GM12864 (cell line): ENCODE data around the gene MACIR.

ENCODE experiments used
- DNase-seq: peaks from one replicate; pipeline ENCODE4 v3.0.0-alpha.2; 2011; ENCODE audit warnings: low read depth
- H3K4me3 ChIP-seq: 2 replicates; pipeline ENCODE4 v1.5.1; 2011; ENCODE audit warnings: mild to moderate bottlenecking, low read depth, low read length, control low read depth
- TF ChIP-seq, protein P1 (sequence below): IDR thresholded peaks from 2 replicates; pipeline ENCODE4 v1.5.1; 2011; ENCODE audit warnings: low read depth, mild to moderate bottlenecking, moderate library complexity, low read length, control low read depth, inconsistent platforms; ENCODE audit errors: missing control alignments

The MACIR gene

DNA sequence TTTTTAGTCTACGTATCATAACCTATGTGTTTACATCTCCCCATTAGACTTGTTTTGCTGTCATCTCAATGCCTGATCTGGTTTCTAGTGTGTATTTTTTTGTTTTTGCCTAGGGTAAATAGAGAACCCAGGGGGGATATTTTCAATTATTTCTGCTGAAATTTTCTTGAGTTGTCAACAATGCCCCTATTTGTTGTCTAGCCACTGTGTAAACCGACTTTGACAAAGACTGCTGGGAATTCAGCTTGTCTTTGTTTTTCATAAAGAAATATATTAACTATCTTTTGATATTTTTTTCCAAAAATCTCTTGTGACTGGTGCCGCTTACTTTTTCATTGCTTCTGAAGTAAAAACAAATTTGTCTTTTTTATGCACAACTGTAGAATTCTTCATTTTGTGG is 28.1 kb downstream of the MACIR start:
- no peak overlapping the region for H3K4me3 ChIP-seq
- TF ChIP-seq, protein P1, sequence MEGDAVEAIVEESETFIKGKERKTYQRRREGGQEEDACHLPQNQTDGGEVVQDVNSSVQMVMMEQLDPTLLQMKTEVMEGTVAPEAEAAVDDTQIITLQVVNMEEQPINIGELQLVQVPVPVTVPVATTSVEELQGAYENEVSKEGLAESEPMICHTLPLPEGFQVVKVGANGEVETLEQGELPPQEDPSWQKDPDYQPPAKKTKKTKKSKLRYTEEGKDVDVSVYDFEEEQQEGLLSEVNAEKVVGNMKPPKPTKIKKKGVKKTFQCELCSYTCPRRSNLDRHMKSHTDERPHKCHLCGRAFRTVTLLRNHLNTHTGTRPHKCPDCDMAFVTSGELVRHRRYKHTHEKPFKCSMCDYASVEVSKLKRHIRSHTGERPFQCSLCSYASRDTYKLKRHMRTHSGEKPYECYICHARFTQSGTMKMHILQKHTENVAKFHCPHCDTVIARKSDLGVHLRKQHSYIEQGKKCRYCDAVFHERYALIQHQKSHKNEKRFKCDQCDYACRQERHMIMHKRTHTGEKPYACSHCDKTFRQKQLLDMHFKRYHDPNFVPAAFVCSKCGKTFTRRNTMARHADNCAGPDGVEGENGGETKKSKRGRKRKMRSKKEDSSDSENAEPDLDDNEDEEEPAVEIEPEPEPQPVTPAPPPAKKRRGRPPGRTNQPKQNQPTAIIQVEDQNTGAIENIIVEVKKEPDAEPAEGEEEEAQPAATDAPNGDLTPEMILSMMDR, result no peak
- DNase-seq, result no peak

DNA sequence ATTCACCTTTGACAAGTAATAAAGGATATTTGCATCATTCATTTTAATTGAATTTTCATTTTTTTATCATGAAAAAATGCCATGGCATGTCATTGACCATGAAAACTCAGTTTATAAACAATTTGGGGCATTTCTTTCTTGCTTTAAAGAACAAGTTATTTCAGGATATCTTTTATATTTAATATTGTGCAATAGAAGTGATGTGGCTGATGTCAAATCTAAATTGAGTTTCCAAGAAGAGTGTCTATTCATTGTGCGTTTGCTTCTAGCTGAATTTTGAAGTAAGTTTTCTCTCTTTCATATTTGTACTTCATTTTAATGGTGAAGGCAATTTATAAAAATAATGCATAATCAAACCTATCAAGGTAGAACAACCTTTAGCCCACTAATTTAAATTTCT is 30.5 kb downstream of the MACIR start:
- DNase-seq, result no peak
- H3K4me3 ChIP-seq, result no peak overlapping the region
- TF ChIP-seq, protein P1, result no peak

DNA sequence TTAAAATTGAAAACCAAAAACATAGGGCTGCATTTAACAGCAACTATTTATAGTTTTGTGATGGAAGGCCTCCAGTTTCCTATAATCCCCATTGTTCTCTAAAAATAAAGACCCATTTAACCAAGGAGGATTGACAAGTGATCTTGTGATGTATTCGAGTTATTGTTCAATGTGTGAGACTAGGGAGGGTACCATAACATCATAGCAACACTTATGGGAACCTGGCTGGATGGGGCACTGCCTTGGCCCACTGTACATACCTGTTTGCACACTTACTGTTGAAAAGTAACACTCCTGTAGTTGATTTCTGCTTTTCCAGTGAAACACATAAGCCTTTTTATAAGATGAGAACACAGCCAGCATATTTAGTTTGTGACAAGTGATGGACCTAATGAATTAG is 32.3 kb downstream of the MACIR start:
- H3K4me3 ChIP-seq, result no peak overlapping the region
- TF ChIP-seq, protein P1, result no peak
- DNase-seq, result no peak

DNA sequence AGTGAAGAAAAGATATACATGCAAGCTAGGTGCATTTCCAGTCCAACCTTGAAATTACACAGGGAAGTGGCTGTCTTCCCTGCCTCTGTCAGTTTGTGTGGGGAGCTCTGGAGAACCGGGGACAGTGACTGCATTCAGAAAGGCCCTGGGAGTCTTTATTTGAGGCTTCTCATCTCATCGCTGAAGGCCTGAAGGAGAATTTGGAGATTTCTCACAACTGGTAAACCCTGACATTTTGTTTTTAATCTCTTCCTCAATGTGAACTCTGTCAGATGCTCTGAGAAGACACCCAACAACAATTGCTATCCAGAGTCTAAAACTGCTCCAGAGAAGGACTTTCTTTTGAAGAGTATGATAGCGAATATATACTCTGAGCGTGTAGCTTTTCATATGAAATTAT is 33.0 kb downstream of the MACIR start:
- TF ChIP-seq, protein P1, result no peak
- H3K4me3 ChIP-seq, result no peak overlapping the region
- no peak for DNase-seq

DNA sequence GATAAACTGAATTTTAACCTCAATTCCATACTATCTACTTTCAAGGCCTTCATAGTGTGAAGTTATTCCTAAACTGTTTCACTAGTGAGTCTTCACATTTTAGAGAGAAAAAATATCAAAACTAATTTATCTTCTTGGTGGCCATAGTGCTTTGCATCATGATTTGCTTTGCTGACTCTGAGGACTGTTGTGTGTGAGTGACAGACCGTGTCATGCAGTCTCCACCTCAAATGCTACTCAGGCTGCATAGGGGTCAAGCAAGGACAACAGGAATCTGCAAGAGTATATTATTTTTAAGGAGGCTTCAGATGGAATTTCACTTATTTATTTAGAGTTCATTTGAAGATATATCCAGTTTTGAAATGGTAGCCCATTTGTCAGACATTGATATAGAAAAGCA is 34.5 kb downstream of the MACIR start:
- TF ChIP-seq, protein P1, result no peak
- no peak overlapping the region for H3K4me3 ChIP-seq
- no peak for DNase-seq

DNA sequence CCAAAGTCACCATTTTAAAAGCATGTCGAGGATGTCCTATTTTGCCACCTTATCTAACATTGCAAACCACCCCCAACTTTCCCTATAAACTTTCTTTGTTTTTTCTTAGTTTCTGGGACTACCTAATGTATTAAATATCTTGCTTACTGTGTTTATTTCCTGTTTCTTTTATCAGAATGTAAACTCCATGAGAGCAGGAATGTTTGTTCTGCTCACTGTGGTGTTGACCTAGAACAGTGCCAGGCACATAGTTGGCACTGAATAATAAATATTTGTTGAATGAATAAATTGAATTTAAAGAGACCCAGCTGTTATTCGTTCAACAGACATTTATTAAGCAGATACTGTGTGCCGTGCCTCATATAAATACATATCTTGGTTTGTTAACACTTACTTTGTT is 35.2 kb downstream of the MACIR start:
- no peak for DNase-seq
- no peak overlapping the region for H3K4me3 ChIP-seq
- TF ChIP-seq, protein P1, result no peak

DNA sequence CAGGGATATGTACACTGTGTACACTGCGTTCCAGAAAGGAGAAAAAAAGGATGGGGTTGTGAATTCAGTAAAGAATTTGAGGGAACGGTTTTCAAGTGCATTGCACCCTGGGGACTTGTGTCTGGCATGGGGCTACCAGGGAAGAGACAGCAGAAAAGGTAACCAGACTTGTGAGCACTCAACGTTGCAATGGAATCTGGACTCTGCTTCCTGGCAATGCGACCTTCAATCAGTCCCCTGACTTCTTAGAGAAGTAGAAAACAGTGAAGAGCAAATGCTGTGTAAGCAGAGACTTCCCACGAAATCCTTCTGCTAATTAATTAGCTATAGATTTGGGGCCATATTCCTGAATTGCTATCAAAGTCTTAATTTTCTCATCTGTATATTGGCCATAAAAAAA is 36.3 kb downstream of the MACIR start:
- TF ChIP-seq, protein P1, result no peak
- H3K4me3 ChIP-seq, result no peak overlapping the region
- no peak for DNase-seq
